H9 (cell line): ENCODE results near the gene TSPAN4. TPM values are rescaled to one million over a fixed set of nuclear protein-coding genes. Genes with fewer than 3 reads are reported as not detected.

Experiments
- DNase-seq: peaks from one replicate; pipeline ENCODE4 v3.0.0-alpha.2; 2017
- H2AFZ ChIP-seq: one replicate; pipeline ENCODE4 v1.6.1; 2013; ENCODE audit warnings: mild to moderate bottlenecking, low read length, control low read depth, moderate library complexity
- H2AK5ac ChIP-seq: 2 replicates; pipeline ENCODE4 v1.6.1; 2013; ENCODE audit warnings: low read length, control low read depth, mixed read lengths; ENCODE audit not compliant: insufficient read length
- H2BK120ac ChIP-seq: one replicate; pipeline ENCODE4 v1.6.1; 2013; ENCODE audit warnings: low read depth, mild to moderate bottlenecking, low read length, control low read depth, inconsistent platforms; ENCODE audit not compliant: poor library complexity, severe bottlenecking
- H2BK12ac ChIP-seq: 2 replicates; pipeline ENCODE4 v1.6.1; 2013; ENCODE audit warnings: low read length, control low read depth, mixed read lengths, low read depth; ENCODE audit not compliant: insufficient read length
- H2BK15ac ChIP-seq: 2 replicates; pipeline ENCODE4 v1.6.1; 2013; ENCODE audit warnings: low read depth, low read length, control low read depth
- H2BK20ac ChIP-seq: one replicate; pipeline ENCODE4 v1.6.1; 2013; ENCODE audit warnings: low read depth, mild to moderate bottlenecking, low read length, control low read depth, inconsistent platforms; ENCODE audit not compliant: poor library complexity, severe bottlenecking
- H2BK5ac ChIP-seq: 2 replicates; pipeline ENCODE4 v1.6.1; 2013; ENCODE audit warnings: low read length, control low read depth, mixed read lengths; ENCODE audit not compliant: insufficient read length
- H3K14ac ChIP-seq: 2 replicates; pipeline ENCODE4 v1.6.1; 2013; ENCODE audit warnings: low read length, control low read depth; ENCODE audit not compliant: insufficient read depth
- H3K18ac ChIP-seq: 2 replicates; pipeline ENCODE4 v1.6.1; 2013; ENCODE audit warnings: low read depth, mild to moderate bottlenecking, mixed read lengths, low read length, control low read depth; ENCODE audit not compliant: insufficient read length
- H3K23ac ChIP-seq: 2 replicates; pipeline ENCODE4 v1.6.1; 2013; ENCODE audit warnings: low read length, control low read depth, mixed read lengths, low read depth; ENCODE audit not compliant: insufficient read length
- H3K23me2 ChIP-seq: 2 replicates; pipeline ENCODE4 v1.6.1; 2013; ENCODE audit warnings: low read depth, mild to moderate bottlenecking, mixed read lengths, low read length, control low read depth; ENCODE audit not compliant: insufficient read length, poor library complexity, severe bottlenecking
- H3K27ac ChIP-seq: 2 replicates; pipeline ENCODE4 v1.5.1; 2013; ENCODE audit warnings: low read length, control low read depth, mixed read lengths, low read depth; ENCODE audit not compliant: insufficient read length
- H3K27me3 ChIP-seq: 2 replicates; pipeline ENCODE4 v1.6.1; 2013; ENCODE audit warnings: low read length, control low read depth, inconsistent platforms; ENCODE audit not compliant: insufficient read depth
- H3K4ac ChIP-seq: 2 replicates; pipeline ENCODE4 v1.6.1; 2013; ENCODE audit warnings: low read depth, mild to moderate bottlenecking, control low read depth, inconsistent platforms, low read length, moderate library complexity
- H3K4me1 ChIP-seq: 2 replicates; pipeline ENCODE4 v1.6.1; 2013; ENCODE audit warnings: low read length, control low read depth, inconsistent platforms; ENCODE audit not compliant: insufficient read depth
- H3K4me2 ChIP-seq: 2 replicates; pipeline ENCODE4 v1.6.1; 2013; ENCODE audit warnings: low read length, control low read depth, mixed read lengths; ENCODE audit not compliant: insufficient read length, insufficient read depth
- H3K56ac ChIP-seq: 2 replicates; pipeline ENCODE4 v1.6.1; 2013; ENCODE audit warnings: low read depth, mild to moderate bottlenecking, mixed read lengths, low read length, control low read depth; ENCODE audit not compliant: insufficient read length
- H3K79me1 ChIP-seq: 2 replicates; pipeline ENCODE4 v1.6.1; 2013; ENCODE audit warnings: low read depth, mild to moderate bottlenecking, moderate library complexity, low read length, control low read depth, inconsistent platforms; ENCODE audit not compliant: insufficient read depth, poor library complexity, severe bottlenecking
- H3K79me2 ChIP-seq: 2 replicates; pipeline ENCODE4 v1.6.1; 2013; ENCODE audit warnings: low read length, control low read depth, inconsistent platforms; ENCODE audit not compliant: insufficient read depth
- H3K9ac ChIP-seq: 2 replicates; pipeline ENCODE4 v1.6.1; 2013; ENCODE audit warnings: low read length, control low read depth, mixed read lengths; ENCODE audit not compliant: insufficient read length; ENCODE audit errors: extremely low read depth
- H3K9me3 ChIP-seq: one replicate; pipeline ENCODE4 v1.6.1; 2013; ENCODE audit warnings: low read depth, low read length, inconsistent platforms; ENCODE audit not compliant: control insufficient read depth
- H3T11ph ChIP-seq: one replicate; pipeline ENCODE4 v1.6.1; 2013; ENCODE audit warnings: mild to moderate bottlenecking, low read length, control low read depth, inconsistent platforms
- H4K20me1 ChIP-seq: one replicate; pipeline ENCODE4 v1.6.1; 2013; ENCODE audit not compliant: control insufficient read depth, insufficient read length, insufficient read depth
- H4K5ac ChIP-seq: 2 replicates; pipeline ENCODE4 v1.6.1; 2013; ENCODE audit warnings: low read depth, mild to moderate bottlenecking, mixed read lengths, low read length, control low read depth; ENCODE audit not compliant: insufficient read length
- H4K8ac ChIP-seq: replicated peaks from 2 replicates; pipeline ENCODE4 v1.6.1; 2013; ENCODE audit warnings: low read length, control low read depth, mixed read lengths, low read depth; ENCODE audit not compliant: insufficient read length
- H4K91ac ChIP-seq: 2 replicates; pipeline ENCODE4 v1.6.1; 2013; ENCODE audit warnings: low read depth, mild to moderate bottlenecking, moderate library complexity, mixed read lengths, low read length, control low read depth; ENCODE audit not compliant: insufficient read length
- H3K27ac Mint-ChIP-seq, 3 experiments: 2 replicates in 2 of 3; 3 replicates in 1 of 3; pipeline ENCODE4 v1.8.0; 2020 to 2021; ENCODE audit warnings: mixed read lengths in 3 of 3, mild to moderate bottlenecking in 1 of 3, moderate library complexity in 1 of 3
- H3K27me3 Mint-ChIP-seq: 2 replicates; pipeline ENCODE4 v1.8.0; 2021; ENCODE audit warnings: low read depth, mild to moderate bottlenecking, moderate library complexity, mixed read lengths
- H3K36me3 Mint-ChIP-seq, 3 experiments: 2 replicates in 2 of 3; 3 replicates in 1 of 3; pipeline ENCODE4 v1.8.0; 2020 to 2021; ENCODE audit warnings: low read depth in 3 of 3, mixed read lengths in 3 of 3; ENCODE audit not compliant: insufficient read depth in 1 of 3
- H3K4me1 Mint-ChIP-seq, 2 experiments: 2 replicates each; pipeline ENCODE4 v1.8.0; 2020; ENCODE audit warnings: mixed read lengths in 2 of 2
- H3K4me3 Mint-ChIP-seq, 2 experiments: 2 replicates in 1 of 2; 3 replicates in 1 of 2; pipeline ENCODE4 v1.8.0; 2020 to 2021; ENCODE audit warnings: mild to moderate bottlenecking in 2 of 2, mixed read lengths in 2 of 2, moderate library complexity in 1 of 2
- H3K9me3 Mint-ChIP-seq, 2 experiments: 2 replicates in 1 of 2; 3 replicates in 1 of 2; pipeline ENCODE4 v1.8.0; 2020; ENCODE audit warnings: mild to moderate bottlenecking in 2 of 2, mixed read lengths in 2 of 2, moderate library complexity in 1 of 2
- WGBS: extraction: QIAGEN DNeasy Blood & Tissue Kit; methylation state at CpG from one replicate; pipeline ENCODE4 v1.1.7; 2013; ENCODE audit warnings: missing lambda C conversion rate, low lambda C conversion rate, mixed read lengths; ENCODE audit not compliant: insufficient read length; ENCODE audit errors: extremely low coverage; 5-methylcytosine and 5-hydroxymethylcytosine counted together
- total RNA-seq: library from RNA; stranded (reverse); gene quantifications from 2 replicates; pipeline ENCODE4 v1.2.1, GENCODE V29; 2021
- TF ChIP-seq, protein P1 (sequence below): fragments of 200-600 bp; sonication (generic); conservative IDR thresholded peaks from 3 replicates; pipeline ENCODE4 v1.8.0; 2021; ENCODE audit warnings: antibody characterized with exemption, mild to moderate bottlenecking

TSPAN4 gene
- total RNA-seq, 1 experiment from 2014 or later = 64.6 TPM

GRCh38 chr11:849951-850774, 7.5 kb downstream of the TSPAN4 start:
- no peak overlapping the region for H2AK5ac ChIP-seq
- no peak overlapping the region for H3K27ac ChIP-seq
- DNase-seq = no peak
- H3T11ph ChIP-seq = no peak overlapping the region
- H3K79me2 ChIP-seq = no peaks in the 10 kb centered on the region
- no peak overlapping the region for H2AFZ ChIP-seq
- no peak overlapping the region for H2BK5ac ChIP-seq
- WGBS = no CpG with 5 or more reads among the region's 97 CpGs
- H3K9ac ChIP-seq = no peak overlapping the region
- Mint-ChIP-seq H3K36me3 (no peaks in the 10 kb centered on the region), H3K9me3 (no peaks in the 10 kb centered on the region), H3K27me3 (peaks cover 7% of the 10 kb centered on the region), H3K4me1 (peaks cover 6 to 40% of the 10 kb centered on the region in 2 experiments), H3K4me3 (peak overlapping the region; percentile 60 to 84), H3K27ac (no peak overlapping the region)
- H3K23me2 ChIP-seq = peaks cover 15% of the 10 kb centered on the region
- H3K27me3 ChIP-seq = no peaks in the 10 kb centered on the region; the same call in 1 of the 2 replicates
- H3K23ac ChIP-seq = no peak overlapping the region
- no peaks in the 10 kb centered on the region for H3K79me1 ChIP-seq
- peak overlapping the region; percentile 38; the same call in 1 of the 2 replicates for H3K14ac ChIP-seq
- H3K56ac ChIP-seq = no peak overlapping the region
- no peak overlapping the region for H2BK20ac ChIP-seq
- peaks cover under 1% of the 10 kb centered on the region; the same call in 1 of the 2 replicates for H3K4me1 ChIP-seq
- no peak overlapping the region for H4K5ac ChIP-seq
- no peak overlapping the region for H4K8ac ChIP-seq
- no peak overlapping the region for H3K18ac ChIP-seq
- H2BK15ac ChIP-seq = no peak overlapping the region
- H4K20me1 ChIP-seq = peaks cover 2% of the 10 kb centered on the region
- H3K4ac ChIP-seq = no peak overlapping the region
- TF ChIP-seq, protein P1, sequence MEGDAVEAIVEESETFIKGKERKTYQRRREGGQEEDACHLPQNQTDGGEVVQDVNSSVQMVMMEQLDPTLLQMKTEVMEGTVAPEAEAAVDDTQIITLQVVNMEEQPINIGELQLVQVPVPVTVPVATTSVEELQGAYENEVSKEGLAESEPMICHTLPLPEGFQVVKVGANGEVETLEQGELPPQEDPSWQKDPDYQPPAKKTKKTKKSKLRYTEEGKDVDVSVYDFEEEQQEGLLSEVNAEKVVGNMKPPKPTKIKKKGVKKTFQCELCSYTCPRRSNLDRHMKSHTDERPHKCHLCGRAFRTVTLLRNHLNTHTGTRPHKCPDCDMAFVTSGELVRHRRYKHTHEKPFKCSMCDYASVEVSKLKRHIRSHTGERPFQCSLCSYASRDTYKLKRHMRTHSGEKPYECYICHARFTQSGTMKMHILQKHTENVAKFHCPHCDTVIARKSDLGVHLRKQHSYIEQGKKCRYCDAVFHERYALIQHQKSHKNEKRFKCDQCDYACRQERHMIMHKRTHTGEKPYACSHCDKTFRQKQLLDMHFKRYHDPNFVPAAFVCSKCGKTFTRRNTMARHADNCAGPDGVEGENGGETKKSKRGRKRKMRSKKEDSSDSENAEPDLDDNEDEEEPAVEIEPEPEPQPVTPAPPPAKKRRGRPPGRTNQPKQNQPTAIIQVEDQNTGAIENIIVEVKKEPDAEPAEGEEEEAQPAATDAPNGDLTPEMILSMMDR = no peak
- no peak overlapping the region for H2BK12ac ChIP-seq
- H3K9me3 ChIP-seq = no peaks in the 10 kb centered on the region
- peak overlapping the region; percentile 65 for H3K4me2 ChIP-seq
- H4K91ac ChIP-seq = no peak overlapping the region
- H2BK120ac ChIP-seq = no peak overlapping the region
